ENCODE measurements around the gene HDAC4. TPM values are rescaled to one million over a fixed set of nuclear protein-coding genes. Genes with fewer than 3 reads are reported as not detected.

Gene HDAC4
- total RNA-seq, 1 donor from 2014 or later = 65.7 TPM

DNA sequence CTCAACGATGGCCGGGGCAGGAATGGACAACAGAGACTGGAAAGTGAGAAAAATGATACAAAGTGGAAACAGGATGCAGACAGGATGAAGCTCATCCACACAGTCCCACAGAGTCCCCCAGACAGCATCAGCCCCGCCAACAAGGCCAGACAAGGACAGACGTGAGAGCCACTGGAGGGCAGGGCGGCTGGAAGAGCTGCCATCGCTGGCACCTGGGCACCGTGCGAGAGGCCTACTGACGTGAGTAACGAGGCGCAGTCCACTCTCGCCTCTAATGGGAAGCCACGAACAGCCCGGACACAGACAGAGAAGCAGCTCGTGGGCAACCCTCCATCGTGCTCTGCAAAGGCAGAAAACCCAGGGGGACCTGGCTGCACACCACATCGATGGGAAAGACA is 17.1 kb downstream of the HDAC4 start:
- intact Hi-C loops (cut with DNase I) = no loop called here
- DNase-seq (ENCODE audit: low spot score in 2 of 2) = no peak
- Histone ChIP-seq H3K4me1 (peaks cover 0 to 2% of the 10 kb centered on the region in 2 donors), H3K27ac (no peak overlapping the region), H3K27me3 (no peaks in the 10 kb centered on the region), H3K4me3 (no peak overlapping the region), H3K9me3 (no peaks in the 10 kb centered on the region), H3K36me3 (peaks cover 0 to 3% of the 10 kb centered on the region in 2 donors)
- no peak for TF ChIP-seq CTCF (IDR thresholded peaks at IDR 0.05)

GRCh38 chr2:239383036-239383758 is 17.6 kb downstream of the HDAC4 start:
- no peak overlapping the region for H3K4me3 ChIP-seq
- TF ChIP-seq CTCF (IDR thresholded peaks at IDR 0.05) = no peak
- no peak overlapping the region for H3K27ac ChIP-seq
- H3K4me1 ChIP-seq = peaks cover 0 to 2% of the 10 kb centered on the region in 2 donors
- intact Hi-C loops (cut with DNase I) = no loop called here
- DNase-seq (ENCODE audit: low spot score in 2 of 2) = no peak
- H3K27me3 ChIP-seq = no peaks in the 10 kb centered on the region
- peaks cover 0 to 3% of the 10 kb centered on the region in 2 donors for H3K36me3 ChIP-seq
- no peaks in the 10 kb centered on the region for H3K9me3 ChIP-seq

GRCh38 chr2:239382384-239382880 is 18.4 kb downstream of the HDAC4 start:
- peaks cover 0 to 11% of the 10 kb centered on the region in 2 donors for H3K36me3 ChIP-seq
- no peaks in the 10 kb centered on the region for H3K27me3 ChIP-seq
- H3K27ac ChIP-seq = no peak overlapping the region
- H3K4me1 ChIP-seq = peaks cover 0 to 2% of the 10 kb centered on the region in 2 donors
- intact Hi-C loops (cut with DNase I) = no loop called here
- no peaks in the 10 kb centered on the region for H3K9me3 ChIP-seq
- DNase-seq (ENCODE audit: low spot score in 2 of 2) = no peak
- TF ChIP-seq CTCF (IDR thresholded peaks at IDR 0.05) = no peak
- H3K4me3 ChIP-seq = no peak overlapping the region

DNA sequence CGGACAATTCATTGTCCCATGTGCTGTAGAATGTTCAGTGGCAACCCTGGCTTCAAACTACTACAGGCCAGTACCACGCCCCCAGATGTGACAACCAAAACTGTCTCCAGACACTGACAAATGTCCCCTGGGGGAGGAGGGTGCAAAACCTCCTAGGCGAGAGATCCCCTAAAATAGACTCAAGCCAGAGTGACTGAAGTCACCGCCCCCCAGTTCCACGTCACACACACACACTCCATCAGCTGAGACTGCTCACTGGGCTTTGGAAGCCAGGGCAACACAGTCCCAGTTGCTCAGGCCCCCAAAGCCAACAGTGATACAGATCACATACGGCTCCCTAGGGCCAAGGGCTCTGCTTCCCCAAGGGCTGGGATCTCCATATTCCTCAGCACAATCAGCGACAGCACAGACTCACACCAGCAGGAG is 19.1 kb downstream of the HDAC4 start:
- H3K4me3 ChIP-seq = no peak overlapping the region
- no peak overlapping the region for H3K27ac ChIP-seq
- H3K36me3 ChIP-seq = peaks cover 0 to 10% of the 10 kb centered on the region in 2 donors
- no peaks in the 10 kb centered on the region for H3K27me3 ChIP-seq
- no peak for TF ChIP-seq CTCF (IDR thresholded peaks at IDR 0.05)
- no peak for DNase-seq (ENCODE audit: low spot score in 2 of 2)
- intact Hi-C loops (cut with DNase I) = no loop called here
- H3K4me1 ChIP-seq = peaks cover 0 to 2% of the 10 kb centered on the region in 2 donors
- H3K9me3 ChIP-seq = no peaks in the 10 kb centered on the region

DNA sequence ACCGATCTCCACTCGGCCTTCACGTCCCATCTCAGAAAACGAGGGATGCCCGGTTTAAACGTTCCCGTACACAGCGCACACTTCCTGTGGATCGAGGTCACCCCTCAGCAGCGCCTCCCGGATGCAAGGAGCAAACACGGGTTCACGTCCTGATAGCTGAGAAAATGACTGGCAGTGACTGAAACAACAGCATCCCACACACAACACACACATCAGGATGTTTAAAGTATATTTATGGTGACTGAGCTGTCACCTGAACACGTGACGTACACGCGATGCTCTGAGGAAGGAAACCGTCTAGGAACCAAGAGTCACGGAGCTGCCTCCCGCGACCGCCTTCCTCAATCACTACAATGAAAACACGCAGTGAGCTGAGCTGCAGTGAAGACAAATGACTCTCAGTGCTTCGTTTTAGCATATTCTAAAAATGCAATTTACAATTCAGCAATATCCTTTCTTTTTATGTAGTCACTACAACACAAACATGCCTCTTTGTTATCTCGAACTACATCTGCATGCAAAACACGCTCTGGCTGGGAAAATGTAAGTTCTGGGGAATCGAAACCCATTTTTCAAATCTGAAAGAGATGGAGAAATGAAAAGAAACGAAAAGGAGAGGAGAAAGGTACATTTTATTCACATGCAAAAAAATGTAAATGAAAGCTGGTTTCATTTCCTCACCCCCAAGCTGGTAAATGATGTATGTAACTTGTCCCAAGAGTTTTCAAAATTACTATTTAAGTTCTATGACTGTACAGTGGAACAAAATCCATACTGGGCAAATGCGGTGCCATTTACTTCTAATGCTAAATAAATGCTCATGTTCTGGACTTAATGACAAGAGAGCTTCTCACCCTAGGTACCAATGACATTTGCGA is 19.8 kb downstream of the HDAC4 start:
- no peak for TF ChIP-seq CTCF (IDR thresholded peaks at IDR 0.05)
- no peak overlapping the region for H3K27ac ChIP-seq
- intact Hi-C loops (cut with DNase I) = no loop called here
- H3K27me3 ChIP-seq = no peaks in the 10 kb centered on the region
- H3K4me3 ChIP-seq = no peak overlapping the region
- peaks cover 0 to 2% of the 10 kb centered on the region in 2 donors for H3K4me1 ChIP-seq
- no peak for DNase-seq (ENCODE audit: low spot score in 2 of 2)
- H3K9me3 ChIP-seq = no peaks in the 10 kb centered on the region
- peaks cover 0 to 10% of the 10 kb centered on the region in 2 donors for H3K36me3 ChIP-seq
